OCI-LY7 (cell line): ENCODE measurements around the gene UBA7. TPM values are rescaled to one million over a fixed set of nuclear protein-coding genes. Genes with fewer than 3 reads are reported as not detected.

Experiments used
- BruUV-seq: library from RNA; stranded (reverse); fragments of 400-500 nt; replicated peaks from 2 replicates; lab custom pipeline; 2021; lab: Mats Ljungman, UMichigan
- CTCF ChIA-PET: fragments of 300-600 bp; sonication (Branson Sonifier 250); formaldehyde crosslinking; loops from one replicate; lab custom pipeline; 2022; ENCODE audit warnings: antibody characterized with exemption; ENCODE audit not compliant: unreplicated experiment; lab: Charles Lee
- POLR2A ChIA-PET: fragments of 300-600 bp; sonication (Branson Sonifier 250); formaldehyde crosslinking; loops from one replicate; lab custom pipeline; 2022; ENCODE audit warnings: antibody characterized with exemption; lab: Charles Lee
- DNase-seq: peaks from one replicate; pipeline ENCODE4 v3.0.0-alpha.2; 2015; ENCODE audit warnings: low spot score
- H2AFZ ChIP-seq: fragments of 200-600 bp; sonication (generic), shearing (Covaris generic); 2 replicates; pipeline ENCODE4 v1.6.1; 2014; ENCODE audit warnings: mild to moderate bottlenecking, antibody characterized with exemption, low read length, moderate library complexity
- H3K27ac ChIP-seq: fragments of 200-600 bp; sonication (generic); 2 replicates; pipeline ENCODE4 v1.5.1; 2014; ENCODE audit warnings: mixed run types, low read depth, mild to moderate bottlenecking, moderate library complexity, low read length, inconsistent platforms; ENCODE audit not compliant: poor library complexity, severe bottlenecking
- H3K36me3 ChIP-seq: fragments of 200-600 bp; sonication (generic); 2 replicates; pipeline ENCODE4 v1.6.1; 2014; ENCODE audit warnings: mild to moderate bottlenecking, antibody characterized with exemption, low read length, moderate library complexity, mixed read lengths; ENCODE audit not compliant: insufficient read depth
- H3K4me1 ChIP-seq: fragments of 200-600 bp; sonication (generic); 2 replicates; pipeline ENCODE4 v1.5.1; 2014; ENCODE audit warnings: mild to moderate bottlenecking, low read length; ENCODE audit not compliant: insufficient read depth, poor library complexity, severe bottlenecking
- H3K4me2 ChIP-seq: fragments of 200-600 bp; sonication (generic); 2 replicates; pipeline ENCODE4 v1.6.1; 2014; ENCODE audit warnings: mild to moderate bottlenecking, low read length
- H3K4me3 ChIP-seq: fragments of 200-600 bp; sonication (generic); 2 replicates; pipeline ENCODE4 v1.5.1; 2014; ENCODE audit warnings: mild to moderate bottlenecking, low read depth, low read length; ENCODE audit not compliant: poor library complexity, severe bottlenecking
- H3K79me2 ChIP-seq: fragments of 200-600 bp; sonication (generic); 2 replicates; pipeline ENCODE4 v1.6.1; 2016; ENCODE audit warnings: low read depth, mild to moderate bottlenecking, low read length, moderate library complexity, mixed read lengths; ENCODE audit not compliant: insufficient read depth
- H3K9me2 ChIP-seq: fragments of 200-600 bp; sonication (generic); 2 replicates; pipeline ENCODE4 v1.6.1; 2016; ENCODE audit warnings: mild to moderate bottlenecking, low read length, mixed read lengths; ENCODE audit not compliant: insufficient read depth
- H3K9me3 ChIP-seq: fragments of 200-600 bp; sonication (generic); 2 replicates; pipeline ENCODE4 v1.6.1; 2014; ENCODE audit warnings: mild to moderate bottlenecking, mixed run types, low read length, mixed read lengths
- H4K20me1 ChIP-seq: fragments of 200-600 bp; sonication (generic); 2 replicates; pipeline ENCODE4 v1.6.1; 2014; ENCODE audit warnings: mild to moderate bottlenecking, antibody characterized with exemption, low read length, moderate library complexity, mixed read lengths; ENCODE audit not compliant: insufficient read depth
- CTCF ChIP-seq: fragments of 200-600 bp; sonication (generic); conservative IDR thresholded peaks from 2 replicates; pipeline ENCODE4 v1.5.1; 2014; ENCODE audit warnings: mild to moderate bottlenecking, antibody characterized with exemption, low read length, moderate library complexity, mixed read lengths
- EZH2phosphoT487 ChIP-seq: fragments of 200-600 bp; sonication (generic); IDR thresholded peaks from 2 replicates; pipeline ENCODE4 v1.6.1; 2018; ENCODE audit warnings: low read depth, borderline replicate concordance, mild to moderate bottlenecking, mixed run types, antibody characterized with exemption, low read length, moderate library complexity, mixed read lengths
- intact Hi-C: fragments of 100-400 bp; cut with micrococcal nuclease; formaldehyde crosslinking; loops from one replicate; pipeline ENCODE4 v1.10.0; 2022; ENCODE audit not compliant: unreplicated experiment
- total RNA-seq, 2 experiments: library from RNA; depleted of rRNA in 1 of 2; stranded (reverse); fragments of >200 nt in 1 of 2; shearing (Covaris generic) in 1 of 2; gene quantifications; 2 replicates each; pipeline ENCODE4 v1.2.3, GENCODE V29; 2014 to 2022

Gene UBA7
- total RNA-seq, 2 experiments from 2014 or later: 14.2 to 18.1 TPM

GRCh38 chr3:49840388-49840787 lies 26.6 kb upstream of the UBA7 start:
- CTCF ChIA-PET: interaction anchor here (1.6 kb wide), 1 partner anchor 36 kb away, joined by 7 read pairs; the partner anchor contains the start of gene INKA1
- Histone ChIP-seq H2AFZ (no peak overlapping the region), H3K79me2 (no peaks in the 10 kb centered on the region), H3K36me3 (peaks cover 88% of the 10 kb centered on the region), H3K4me1 (peaks cover 3% of the 10 kb centered on the region), H3K4me2 (no peak overlapping the region), H3K9me3 (no peaks in the 10 kb centered on the region), H3K27ac (no peak overlapping the region), H4K20me1 (no peaks in the 10 kb centered on the region), H3K9me2 (no peaks in the 10 kb centered on the region), H3K4me3 (no peak overlapping the region)
- TF ChIP-seq CTCF: no peak
- TF ChIP-seq EZH2phosphoT487: no peak
- POLR2A ChIA-PET: no interaction called here
- intact Hi-C loops: no loop called here
- DNase-seq: no peak
- BruUV-seq: no TSS peak

- no peak overlapping the region for H2AFZ ChIP-seq
- no peak overlapping the region for H3K4me2 ChIP-seq
- no peak overlapping the region for H3K27ac ChIP-seq
- H3K4me1 ChIP-seq: peaks cover 3% of the 10 kb centered on the region
- no peaks in the 10 kb centered on the region for H3K9me2 ChIP-seq
- H3K79me2 ChIP-seq: no peaks in the 10 kb centered on the region
- no TSS peak for BruUV-seq
- peak; percentile 85 for DNase-seq
- CTCF ChIA-PET: interaction anchor here (0.6 to 2.9 kb wide), 6 partner anchors 11 to 68 kb away, joined by 3 to 29 read pairs (median 3); partner anchors contain the start of genes CDHR4 and INKA1
- H3K36me3 ChIP-seq: peaks cover 88% of the 10 kb centered on the region
- no peak overlapping the region for H3K4me3 ChIP-seq
- H3K9me3 ChIP-seq: no peaks in the 10 kb centered on the region
- TF ChIP-seq CTCF (peak; percentile 97), EZH2phosphoT487 (no peak)
- no peaks in the 10 kb centered on the region for H4K20me1 ChIP-seq
- POLR2A ChIA-PET: interaction anchor here (1.6 to 2.4 kb wide), 2 partner anchors 34 to 36 kb away, joined by 11 to 15 read pairs; partner anchors contain the start of gene INKA1
- intact Hi-C loops: loop anchor here (1.0 kb wide), 2 partner anchors 37 to 136 kb away; no protein-coding TSS in a partner anchor
Measured at GRCh38 chr3:49839193-49839809, 25.5 kb upstream of the UBA7 start.

DNA sequence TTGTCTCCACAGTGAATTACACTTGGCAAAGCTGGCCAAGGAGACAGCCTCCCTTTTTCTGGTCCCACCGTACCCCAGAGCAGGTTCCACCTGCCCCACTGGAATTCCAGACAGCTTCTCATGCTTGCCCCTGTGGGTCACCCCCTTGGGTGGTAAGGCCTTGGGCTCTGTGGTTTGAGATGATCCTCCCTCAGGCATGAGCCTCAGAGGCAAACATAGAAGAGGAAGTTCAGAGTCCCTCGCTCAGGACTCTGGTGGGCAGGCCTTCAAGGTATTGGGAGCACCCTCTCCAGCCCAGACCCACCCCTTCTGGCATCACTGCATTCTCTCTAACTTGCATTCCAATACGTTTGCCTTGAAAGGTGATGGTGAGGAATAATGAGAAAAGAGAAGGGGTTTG lies 17.6 kb upstream of the UBA7 start:
- TF ChIP-seq CTCF (no peak), EZH2phosphoT487 (no peak)
- POLR2A ChIA-PET: interaction anchor here (0.5 to 0.6 kb wide), 2 partner anchors 66 to 159 kb away, joined by 4 read pairs; no protein-coding TSS in a partner anchor
- BruUV-seq: no TSS peak
- Histone ChIP-seq H3K27ac (no peak overlapping the region), H3K9me2 (no peaks in the 10 kb centered on the region), H3K4me3 (no peak overlapping the region), H3K4me1 (no peaks in the 10 kb centered on the region), H3K4me2 (no peak overlapping the region), H3K9me3 (no peaks in the 10 kb centered on the region), H2AFZ (no peak overlapping the region), H3K79me2 (no peaks in the 10 kb centered on the region), H3K36me3 (peaks cover 84% of the 10 kb centered on the region), H4K20me1 (no peaks in the 10 kb centered on the region)
- intact Hi-C loops: no loop called here
- no peak for DNase-seq
- CTCF ChIA-PET: interaction anchor here (0.7 kb wide), 1 partner anchor 211 kb away, joined by 3 read pairs; no protein-coding TSS in a partner anchor
